PFSK-1 (cell line): ENCODE measurements around the gene RBM8A.

Experiments
- POLR2AphosphoS5 ChIP-seq: IDR thresholded peaks from 2 replicates; pipeline ENCODE4 v1.6.1; 2012; ENCODE audit warnings: low read depth, mild to moderate bottlenecking, control low read depth, low read length, moderate library complexity
- REST ChIP-seq, 2 experiments: IDR thresholded peaks; 2 replicates each; pipeline versions ENCODE4 v1.6.1 to v1.8.0; 2011 to 2012; ENCODE audit warnings: low read depth in 2 of 2, low read length in 2 of 2, control low read depth in 1 of 2, inconsistent platforms in 1 of 2, mild to moderate bottlenecking in 1 of 2, moderate library complexity in 1 of 2; ENCODE audit not compliant: insufficient read depth in 1 of 2
- TAF1 ChIP-seq: IDR thresholded peaks from 2 replicates; pipeline ENCODE4 v1.6.1; 2012; ENCODE audit warnings: low read length, control low read depth, borderline replicate concordance; ENCODE audit not compliant: insufficient read depth

- no peak for TF ChIP-seq REST (IDR thresholded peaks at IDR 0.05; ENCODE audit: insufficient read depth in 1 of 2, low read depth in 2 of 2, low read length in 2 of 2)
- no peak for TF ChIP-seq POLR2AphosphoS5
- no peak for TF ChIP-seq TAF1
These were observed 33.8 kb upstream of the RBM8A start for GRCh38 chr1:145961109-145961424.
